MCF 10A (cell line): ENCODE data around the gene DENND2A. TPM values are rescaled to one million over a fixed set of nuclear protein-coding genes. Genes with fewer than 3 reads are reported as not detected.

Source experiments
- BruUV-seq: library from RNA; stranded (reverse); fragments of 400-500 nt; replicated peaks from 2 replicates; lab custom pipeline; 2021; lab: Mats Ljungman, UMichigan
- CTCF ChIA-PET: fragments of 300-600 bp; sonication (Branson Sonifier 250); formaldehyde crosslinking; extraction: SDS; loops from one replicate; lab custom pipeline; 2021; ENCODE audit warnings: antibody characterized with exemption, inconsistent platforms; lab: Yijun Ruan, JAX
- POLR2A ChIA-PET: fragments of 300-600, 350-650 bp; sonication (Branson Sonifier 250); formaldehyde crosslinking; extraction: SDS; loops from one replicate; lab custom pipeline; 2020; ENCODE audit warnings: antibody characterized with exemption, inconsistent platforms; lab: Yijun Ruan, JAX
- DNase-seq: peaks from one replicate; pipeline ENCODE4 v3.0.0-alpha.2; 2018; ENCODE audit not compliant: unreplicated experiment
- H3K27ac Mint-ChIP-seq: one replicate; pipeline ENCODE4 v1.8.0; 2022; ENCODE audit warnings: mild to moderate bottlenecking, low read depth, mixed read lengths; ENCODE audit not compliant: unreplicated experiment
- H3K27me3 Mint-ChIP-seq: one replicate; pipeline ENCODE4 v1.8.0; 2022; ENCODE audit warnings: mixed read lengths; ENCODE audit not compliant: insufficient read depth, unreplicated experiment
- H3K36me3 Mint-ChIP-seq: one replicate; pipeline ENCODE4 v1.8.0; 2022; ENCODE audit warnings: mild to moderate bottlenecking, moderate library complexity, mixed read lengths; ENCODE audit not compliant: insufficient read depth, unreplicated experiment
- H3K4me1 Mint-ChIP-seq: one replicate; pipeline ENCODE4 v1.8.0; 2022; ENCODE audit warnings: mixed read lengths; ENCODE audit not compliant: insufficient read depth, unreplicated experiment
- H3K4me3 Mint-ChIP-seq: one replicate; pipeline ENCODE4 v1.8.0; 2022; ENCODE audit warnings: mild to moderate bottlenecking, moderate library complexity, mixed read lengths; ENCODE audit not compliant: unreplicated experiment
- H3K9me3 Mint-ChIP-seq: one replicate; pipeline ENCODE4 v1.8.0; 2022; ENCODE audit warnings: mixed read lengths; ENCODE audit not compliant: unreplicated experiment
- CTCF ChIP-seq: fragments of 200-600 bp; IDR thresholded peaks from one replicate; pipeline ENCODE4 v1.8.0; 2022; ENCODE audit warnings: antibody characterized with exemption, mild to moderate bottlenecking; ENCODE audit not compliant: unreplicated experiment
- intact Hi-C: fragments of 100-400 bp; cut with micrococcal nuclease; formaldehyde crosslinking; loops from 2 replicates; pipeline ENCODE4 v1.14.1; 2022
- total RNA-seq: library from RNA; stranded (reverse); gene quantifications from 2 replicates; pipeline ENCODE4 v1.2.3, GENCODE V29; 2022

Gene DENND2A
- total RNA-seq, 1 experiment from 2014 or later = 0.26 TPM

- H3K27ac Mint-ChIP-seq = peak overlapping the region; percentile 40
- intact Hi-C loops = no loop called here
- peaks cover 17% of the 10 kb centered on the region for H3K4me1 Mint-ChIP-seq
- H3K36me3 Mint-ChIP-seq = no peaks in the 10 kb centered on the region
- peak overlapping the region; percentile 58 for H3K4me3 Mint-ChIP-seq
- no peaks in the 10 kb centered on the region for H3K27me3 Mint-ChIP-seq
- no TSS peak for BruUV-seq
- CTCF ChIA-PET = interaction anchor here (0.6 to 1.3 kb wide), 2 partner anchors 15 to 16 kb away, joined by 3 to 4 read pairs; no protein-coding TSS in a partner anchor
- H3K9me3 Mint-ChIP-seq = no peaks in the 10 kb centered on the region
- TF ChIP-seq CTCF = no peak
- no peak for DNase-seq
- POLR2A ChIA-PET = interaction anchor here (1.1 to 1.7 kb wide), 4 partner anchors 11 to 119 kb away, joined by 3 to 6 read pairs (median 4); no protein-coding TSS in a partner anchor
These were observed 99.5 kb downstream of the DENND2A start for GRCh38 chr7:140541176-140541512.

GRCh38 chr7:140540136-140540777 lies 100.4 kb downstream of the DENND2A start:
- H3K9me3 Mint-ChIP-seq = no peaks in the 10 kb centered on the region
- H3K36me3 Mint-ChIP-seq = no peaks in the 10 kb centered on the region
- CTCF ChIA-PET = interaction anchor here (0.9 to 1.3 kb wide), 2 partner anchors 14 to 64 kb away, joined by 3 read pairs; no protein-coding TSS in a partner anchor
- no peak overlapping the region for H3K27ac Mint-ChIP-seq
- no peak for TF ChIP-seq CTCF
- no TSS peak for BruUV-seq
- DNase-seq = no peak
- H3K4me3 Mint-ChIP-seq = no peak overlapping the region
- no peaks in the 10 kb centered on the region for H3K27me3 Mint-ChIP-seq
- intact Hi-C loops = no loop called here
- H3K4me1 Mint-ChIP-seq = peaks cover 17% of the 10 kb centered on the region
- POLR2A ChIA-PET = no interaction called here

GRCh38 chr7:140539461-140539860 lies 101.2 kb downstream of the DENND2A start:
- intact Hi-C loops = no loop called here
- no peaks in the 10 kb centered on the region for H3K36me3 Mint-ChIP-seq
- H3K4me1 Mint-ChIP-seq = peaks cover 17% of the 10 kb centered on the region
- BruUV-seq = no TSS peak
- no peaks in the 10 kb centered on the region for H3K27me3 Mint-ChIP-seq
- no peak for DNase-seq
- no peak for TF ChIP-seq CTCF
- no peak overlapping the region for H3K27ac Mint-ChIP-seq
- ChIA-PET CTCF (interaction anchor here (0.9 kb wide), 1 partner anchor 63 kb away, joined by 3 read pairs; no protein-coding TSS in a partner anchor), POLR2A (no interaction called here)
- H3K4me3 Mint-ChIP-seq = no peak overlapping the region
- H3K9me3 Mint-ChIP-seq = no peaks in the 10 kb centered on the region

GRCh38 chr7:140537750-140538482 lies 102.7 kb downstream of the DENND2A start:
- no peak overlapping the region for H3K27ac Mint-ChIP-seq

More at GRCh38 chr7:140537750-140538482, 102.7 kb downstream of the DENND2A start:
- intact Hi-C loops = no loop called here
- Mint-ChIP-seq H3K27me3 (peaks cover under 1% of the 10 kb centered on the region), H3K4me3 (no peak overlapping the region), H3K36me3 (no peaks in the 10 kb centered on the region), H3K9me3 (no peaks in the 10 kb centered on the region), H3K4me1 (peaks cover 17% of the 10 kb centered on the region)
- POLR2A ChIA-PET = interaction anchor here (0.6 kb wide), 1 partner anchor 172 kb away, joined by 4 read pairs; no protein-coding TSS in a partner anchor
- no TSS peak for BruUV-seq
- TF ChIP-seq CTCF = no peak
- CTCF ChIA-PET = interaction anchor here (0.7 to 3.7 kb wide), 3 partner anchors 16 to 116 kb away, joined by 3 to 23 read pairs (median 3); no protein-coding TSS in a partner anchor
- no peak for DNase-seq
